Adrenal gland (tissue), 12 donors: ENCODE results near the gene STXBP5. TPM values are rescaled to one million over a fixed set of nuclear protein-coding genes. Genes with fewer than 3 reads are reported as not detected.
"Not testable (repeated sequence)": the region's sequence is repeated elsewhere in the genome, so short reads cannot be mapped to it uniquely, and the experiment has no call there.

Experiments used
- DNase-seq, 7 donors: peaks; one replicate each; pipeline ENCODE4 v3.0.0-alpha.2; 2019 to 2020
- H3K27ac ChIP-seq, 5 donors: fragments of 200-600 bp; sonication (generic) in 4 of 5; 1 replicate in 3 of 5; 2 replicates in 2 of 5; pipeline versions ENCODE4 v1.5.1 to v1.8.0; 2016 to 2020; ENCODE audit warnings: mild to moderate bottlenecking in 1 of 5
- H3K27me3 ChIP-seq: fragments of 200-600 bp; 2 replicates; pipeline ENCODE4 v1.8.0; 2021
- H3K36me3 ChIP-seq, 2 donors: fragments of 200-600 bp; replicated peaks in 1 of 2; 1 replicate in 1 of 2; 2 replicates in 1 of 2; pipeline versions ENCODE4 v1.5.1 to v1.8.0; 2018 to 2022
- H3K4me1 ChIP-seq, 2 donors: fragments of 200-600 bp; replicated peaks in 1 of 2; 1 replicate in 1 of 2; 2 replicates in 1 of 2; pipeline versions ENCODE4 v1.5.1 to v1.8.0; 2018 to 2021
- H3K4me3 ChIP-seq, 4 donors: fragments of 200-600 bp; sonication (generic) in 3 of 4; one replicate each; pipeline ENCODE4 v1.5.1; 2016 to 2018
- H3K9me3 ChIP-seq, 3 donors: fragments of 200-600 bp; sonication (generic) in 1 of 3; replicated peaks in 1 of 3; 1 replicate in 2 of 3; 2 replicates in 1 of 3; pipeline versions ENCODE4 v1.5.1 to v1.8.0; 2016 to 2021
- CTCF ChIP-seq, 6 experiments: fragments of 450-650 bp in 4 of 6; fragments of 200-600 bp in 2 of 6; sonication (generic) in 1 of 6; IDR thresholded peaks; 1 replicate in 5 of 6; 2 replicates in 1 of 6; pipeline versions ENCODE4 v1.5.1 to v1.8.0; 2016 to 2021; ENCODE audit warnings: antibody characterized with exemption in 6 of 6, mild to moderate bottlenecking in 2 of 6, moderate library complexity in 1 of 6
- POLR2A ChIP-seq, 2 donors: fragments of 450-650 bp; IDR thresholded peaks; one replicate each; pipeline ENCODE4 v1.6.1; 2017; ENCODE audit warnings: antibody characterized with exemption in 2 of 2, mild to moderate bottlenecking in 2 of 2, moderate library complexity in 1 of 2
- WGBS, 4 donors: extraction: QIAGEN DNeasy Blood & Tissue Kit in 2 of 4; methylation state at CpG; one replicate each; pipeline versions ENCODE4 v1.1.5 to v1.1.7; 2013 to 2017; 5-methylcytosine and 5-hydroxymethylcytosine counted together
- intact Hi-C, 2 donors: fragments of 100-400 bp; cut with DNase I; formaldehyde crosslinking; loops; one replicate each; pipeline versions ENCODE4 v1.14.1 to v1.15.0; 2022 to 2023
- polyA plus RNA-seq, 3 donors: library from polyadenylated mRNA; stranded (reverse); fragments of 200-250 nt in 2 of 3; fragments of 350-450 nt in 1 of 3; fragmentation: Illumina TruSeq in 1 of 3; extraction: RNeasy Lipid Tissue Mini Kit (QIAGEN cat#74804) in 1 of 3; gene quantifications; one replicate each; pipeline ENCODE4 v1.2.3, GENCODE V29; 2013 to 2014
- total RNA-seq, 9 donors: library from RNA; depleted of rRNA in 4 of 9; stranded (reverse); fragments of >200 nt in 4 of 9; fragments of 120-200 nt in 1 of 9; fragmentation: NEBNext Ultra II Directional in 1 of 9; extraction: Animal tissue kit (Norgen Biotek cat#: 25700) in 1 of 9; gene quantifications; one replicate each; pipeline versions ENCODE4 v1.1.0 to v1.2.4, GENCODE V29; 2013 to 2023
- donor health status: healthy with polysubstance abuse.
- donor health status: Bipolar disorder and iron deficiency.
- donor health status: DM: yes; HTN: yes; CAD: no.
- donor health status: DM: no; HTN: no; CAD: no.
- donor health status: DM: no; HTN: no; CAD: no.
- donor health status: DM: yes; HTN: yes; CAD: no.

Gene STXBP5
- total and polyA plus RNA-seq, 12 donors: 18.0 to 66.3 (median 30.1) TPM

GRCh38 chr6:147248859-147249258 is 44.6 kb downstream of the STXBP5 start:
- intact Hi-C loops: no loop called here
- Histone ChIP-seq H3K27me3 (no peaks in the 10 kb centered on the region), H3K4me1 (peaks cover 0 to 7% of the 10 kb centered on the region in 2 donors), H3K36me3 (no peaks in the 10 kb centered on the region), H3K4me3 (no peak overlapping the region), H3K27ac (no peak overlapping the region), H3K9me3 (no peaks in the 10 kb centered on the region)
- no peak for TF ChIP-seq CTCF (IDR thresholded peaks at IDR 0.05)
- no peak for TF ChIP-seq POLR2A (IDR thresholded peaks at IDR 0.05)
- 90 to 100% (median 95%) methylated on average over 1 of the region's 1 CpG for WGBS, 4 donors
- DNase-seq: no peak

GRCh38 chr6:147251072-147251471 is 46.9 kb downstream of the STXBP5 start:
- Histone ChIP-seq H3K27ac (no peak overlapping the region), H3K27me3 (no peaks in the 10 kb centered on the region), H3K36me3 (no peaks in the 10 kb centered on the region), H3K4me1 (no peaks in the 10 kb centered on the region), H3K4me3 (no peak overlapping the region), H3K9me3 (no peaks in the 10 kb centered on the region)
- no peak for DNase-seq
- intact Hi-C loops: no loop called here
- TF ChIP-seq POLR2A (IDR thresholded peaks at IDR 0.05): no peak
- TF ChIP-seq CTCF (IDR thresholded peaks at IDR 0.05): no peak
- WGBS, 4 donors: 98 to 99% (median 98%) methylated on average over 10 to 16 of the region's 16 CpGs

- H3K4me1 ChIP-seq, H3K36me3 ChIP-seq, DNase-seq, intact Hi-C loops, H3K4me3 ChIP-seq, H3K27me3 ChIP-seq, H3K27ac ChIP-seq, H3K9me3 ChIP-seq: not testable (repeated sequence)
- 97 to 99% (median 98%) methylated on average over 6 of the region's 6 CpGs for WGBS, 4 donors
These were observed 50.8 kb downstream of the STXBP5 start for GRCh38 chr6:147254929-147255473.

GRCh38 chr6:147255948-147256674 is 51.9 kb downstream of the STXBP5 start:
- no peaks in the 10 kb centered on the region for H3K4me1 ChIP-seq
- H3K36me3 ChIP-seq: peaks cover 0 to 5% of the 10 kb centered on the region in 2 donors
- H3K27ac ChIP-seq: no peak overlapping the region
- H3K9me3 ChIP-seq: no peaks in the 10 kb centered on the region
- H3K4me3 ChIP-seq: no peak overlapping the region
- no peak for DNase-seq
- no peaks in the 10 kb centered on the region for H3K27me3 ChIP-seq
- 95 to 99% (median 97%) methylated on average over 3 of the region's 3 CpGs for WGBS, 4 donors
- no peak for TF ChIP-seq POLR2A (IDR thresholded peaks at IDR 0.05)
- no peak for TF ChIP-seq CTCF (IDR thresholded peaks at IDR 0.05)
- intact Hi-C loops: no loop called here

- WGBS, 4 donors: 90 to 98% (median 95%) methylated on average over 4 to 5 of the region's 5 CpGs
- Histone ChIP-seq H3K27ac (no peak overlapping the region), H3K36me3 (peaks cover 0 to 5% of the 10 kb centered on the region in 2 donors), H3K4me1 (no peaks in the 10 kb centered on the region), H3K9me3 (no peaks in the 10 kb centered on the region), H3K4me3 (no peak overlapping the region), H3K27me3 (no peaks in the 10 kb centered on the region)
- TF ChIP-seq POLR2A (IDR thresholded peaks at IDR 0.05) (no peak), CTCF (IDR thresholded peaks at IDR 0.05) (no peak)
- intact Hi-C loops: no loop called here
- DNase-seq: no peak
These were observed 53.5 kb downstream of the STXBP5 start for GRCh38 chr6:147257760-147258159.
